Suppressor macrophage treated with lipopolysaccharide for 4 hours (primary cell): ENCODE data around the gene RND3.

Source experiments
- DNase-seq: peaks from one replicate; pipeline ENCODE4 v3.0.0-alpha.2; 2020

The RND3 gene, protein sequence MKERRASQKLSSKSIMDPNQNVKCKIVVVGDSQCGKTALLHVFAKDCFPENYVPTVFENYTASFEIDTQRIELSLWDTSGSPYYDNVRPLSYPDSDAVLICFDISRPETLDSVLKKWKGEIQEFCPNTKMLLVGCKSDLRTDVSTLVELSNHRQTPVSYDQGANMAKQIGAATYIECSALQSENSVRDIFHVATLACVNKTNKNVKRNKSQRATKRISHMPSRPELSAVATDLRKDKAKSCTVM

DNA sequence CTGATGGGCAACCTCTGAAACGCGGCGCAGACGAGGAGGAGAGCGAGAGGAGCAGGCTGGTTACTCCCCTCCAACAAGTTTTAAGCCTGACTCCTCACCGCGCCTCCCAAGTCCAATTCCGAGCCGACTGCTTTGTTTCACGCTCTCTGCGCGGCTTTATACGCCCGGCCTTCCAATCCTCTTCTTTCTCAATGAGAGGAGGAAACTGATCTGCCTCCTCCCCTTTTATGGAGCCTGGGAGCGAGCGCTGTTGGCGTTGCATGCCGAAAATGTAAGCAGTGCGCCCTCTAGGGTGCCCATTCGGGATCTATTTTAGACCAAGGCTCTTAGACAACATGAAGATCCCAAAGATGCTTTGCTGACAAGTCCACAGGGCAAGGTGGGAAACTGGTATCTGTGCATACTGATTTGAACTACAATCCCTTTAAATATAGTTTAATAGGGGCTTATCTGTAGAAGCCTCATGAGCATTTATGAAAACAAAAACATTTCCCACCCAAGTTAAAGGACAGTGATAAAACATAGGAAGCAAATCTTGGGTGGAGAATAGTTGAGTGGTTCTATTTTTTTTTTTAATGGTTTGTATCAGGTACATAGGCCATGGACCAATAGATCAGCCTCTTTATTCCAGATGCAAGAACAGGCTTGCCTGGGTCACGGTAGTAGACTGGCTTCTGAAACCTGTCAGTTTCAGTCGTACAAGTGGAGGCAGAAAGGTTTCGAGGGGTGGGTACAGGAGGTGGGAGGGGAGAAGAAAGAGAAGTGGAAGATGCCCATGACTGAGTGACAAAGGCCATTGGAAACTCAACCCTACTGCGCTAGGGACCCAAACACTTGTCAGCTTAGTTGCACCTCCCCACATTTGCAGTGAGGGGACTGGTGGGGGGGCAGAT is at the start of gene RND3:
Gene RND3, minus strand, starts transcription at position 131 of the 893 bp plus-strand sequence. CDS start 250 bp downstream, outside the sequence.
- DNase-seq: peak; percentile 94

DNA sequence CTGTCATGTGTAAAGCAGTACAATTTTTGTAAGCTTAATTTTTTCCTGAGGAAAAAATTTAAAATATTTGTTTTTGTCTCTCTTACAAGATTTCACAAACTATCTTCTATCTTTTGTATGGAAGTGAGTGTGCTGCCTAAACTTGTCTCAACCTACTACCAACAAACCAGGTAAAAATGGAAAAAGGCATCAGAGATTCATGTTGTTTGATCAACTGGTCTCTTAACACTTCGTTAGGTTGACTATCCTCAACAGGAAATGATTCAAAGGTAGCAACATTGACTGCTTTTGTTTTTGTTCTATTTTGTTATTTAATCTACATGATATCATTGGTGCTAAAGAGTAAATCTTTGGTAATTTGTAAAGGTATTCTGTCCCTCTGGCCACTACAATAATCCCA is 47.7 kb upstream of the RND3 start:
- no peak for DNase-seq

DNA sequence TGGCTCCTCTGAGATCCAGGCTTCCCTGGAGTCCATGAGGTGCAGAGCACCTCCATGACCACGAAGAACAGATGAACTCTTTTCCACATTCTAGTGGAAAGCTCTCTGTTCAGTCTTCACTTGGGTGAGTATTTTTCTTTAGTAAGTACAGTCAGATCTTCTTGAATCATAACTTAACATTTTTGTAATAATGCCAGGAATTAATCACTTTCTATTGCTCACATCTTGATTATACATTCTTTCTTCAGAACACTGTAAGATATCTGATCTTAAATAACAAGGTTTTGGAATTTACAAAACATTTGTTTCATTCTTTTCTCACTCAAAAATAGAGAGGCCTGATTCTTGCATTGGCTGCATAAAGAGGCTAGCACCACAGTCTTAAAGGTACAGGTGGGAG is 45.4 kb upstream of the RND3 start:
- DNase-seq: no peak

DNA sequence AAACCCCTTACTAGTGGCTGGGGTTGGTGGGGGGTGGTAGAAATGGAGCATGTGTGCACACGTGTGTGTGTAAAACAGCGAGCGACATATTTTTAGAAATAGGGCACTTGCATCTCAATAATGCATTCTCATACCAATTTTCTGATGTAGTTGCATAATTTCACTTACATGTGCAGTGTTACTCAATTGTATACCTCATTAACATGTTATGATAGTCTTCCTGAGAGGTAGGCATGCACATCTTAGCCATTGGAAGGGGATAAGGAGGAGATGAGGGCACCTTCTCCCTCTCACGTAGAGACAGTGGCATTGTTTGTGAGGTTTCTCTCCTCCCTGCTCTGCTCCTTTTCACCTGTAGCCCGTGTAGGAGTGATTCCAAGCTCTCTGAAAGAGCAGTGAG is 44.6 kb upstream of the RND3 start:
- no peak for DNase-seq

DNA sequence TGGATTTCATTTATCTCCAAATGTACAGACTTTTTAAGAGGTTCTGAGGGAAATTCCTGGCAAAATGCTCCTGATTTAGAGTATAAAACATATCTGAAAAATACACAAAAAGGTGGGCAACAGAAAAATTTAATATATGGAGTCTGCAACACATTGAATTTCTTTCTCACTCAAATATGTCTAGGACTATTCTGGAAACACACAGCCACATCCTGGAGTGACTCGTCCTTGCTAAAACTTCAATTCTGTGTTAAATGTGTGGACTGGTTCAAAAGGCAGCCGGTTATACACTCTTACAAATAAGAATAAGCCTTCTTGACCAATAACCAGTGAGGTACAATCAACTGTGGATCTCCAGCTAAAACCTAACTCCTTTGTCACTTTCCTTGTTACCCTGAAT is 44.1 kb upstream of the RND3 start:
- no peak for DNase-seq

DNA sequence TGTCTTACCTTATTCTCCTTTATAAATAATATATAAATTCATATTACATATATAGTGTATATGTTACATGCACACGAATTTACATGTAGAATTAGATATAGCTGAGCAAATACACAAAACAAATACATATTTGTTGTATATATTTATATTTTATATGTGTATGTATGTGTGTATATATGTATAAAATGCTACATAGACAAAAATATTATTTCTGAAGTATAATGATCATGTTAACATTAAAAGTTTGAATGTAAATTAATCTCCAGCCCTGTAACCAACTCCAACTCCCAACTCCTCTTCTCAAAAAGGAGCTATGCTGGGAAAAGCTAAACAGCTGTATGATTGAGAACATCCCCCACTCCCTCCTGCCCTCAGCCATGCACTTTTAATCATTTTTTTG is 42.7 kb upstream of the RND3 start:
- DNase-seq: no peak

DNA sequence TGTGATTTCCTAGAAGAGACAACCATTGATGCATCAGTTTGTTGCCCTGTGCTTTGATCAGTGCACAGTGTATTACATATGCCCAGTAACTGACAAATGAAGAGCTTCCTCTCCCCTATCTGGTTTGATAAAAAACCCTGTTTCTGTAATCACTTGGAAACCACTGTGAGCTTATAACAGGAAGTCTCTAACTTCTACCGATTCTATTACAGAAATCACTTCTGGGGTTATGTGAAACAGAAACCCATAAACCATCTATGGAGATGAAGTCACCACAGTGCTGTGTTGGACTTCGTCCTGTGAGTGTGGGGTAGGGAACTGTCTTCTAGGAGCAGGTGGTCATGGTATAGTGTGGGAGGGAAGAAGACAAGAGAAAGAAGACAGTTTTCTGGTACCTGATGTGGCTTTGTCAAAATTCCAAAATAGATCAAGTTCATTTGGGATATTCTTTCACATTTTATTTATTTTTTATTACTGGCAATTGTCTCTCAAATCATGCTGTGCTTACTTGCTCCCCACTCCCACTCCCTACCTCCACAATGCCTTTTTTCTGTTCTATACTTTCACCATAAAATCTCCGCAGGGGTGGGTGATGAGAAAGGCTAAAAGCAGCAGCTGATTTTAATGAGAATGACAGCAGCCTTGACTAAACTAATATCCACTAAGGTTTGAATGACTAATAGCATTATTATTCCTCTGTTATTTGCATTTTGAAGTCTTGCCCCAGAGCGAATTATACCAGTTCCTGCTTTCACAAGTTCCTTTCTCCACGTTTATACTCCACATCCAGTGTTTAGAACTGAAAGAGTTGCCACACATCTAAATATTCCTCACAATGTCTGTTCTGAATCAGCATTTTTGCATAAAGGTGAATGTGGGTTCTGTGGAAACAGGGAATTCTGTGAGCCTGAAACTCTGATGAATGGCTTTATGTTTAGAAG is 41.7 kb upstream of the RND3 start:
- DNase-seq: peak; percentile 36

DNA sequence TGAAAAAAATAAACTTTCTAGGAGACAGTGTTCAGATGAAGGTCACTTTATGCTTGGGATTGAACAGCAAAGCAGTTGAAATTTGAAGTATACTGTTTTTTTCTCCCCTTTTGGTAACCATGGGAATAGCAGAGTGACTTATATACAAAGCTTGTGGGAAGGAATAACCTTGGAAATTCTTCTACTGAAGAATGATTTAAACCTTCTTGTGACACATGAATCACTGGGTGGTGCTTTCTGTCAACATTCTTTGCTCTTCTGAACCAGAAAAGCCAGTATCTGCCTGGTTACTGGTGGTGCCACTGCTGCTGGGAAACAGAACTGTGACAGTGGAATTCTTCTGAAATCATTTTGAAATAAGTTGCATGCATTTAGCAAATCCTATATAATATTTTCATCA is 39.4 kb upstream of the RND3 start:
- peak; percentile 44 for DNase-seq

DNA sequence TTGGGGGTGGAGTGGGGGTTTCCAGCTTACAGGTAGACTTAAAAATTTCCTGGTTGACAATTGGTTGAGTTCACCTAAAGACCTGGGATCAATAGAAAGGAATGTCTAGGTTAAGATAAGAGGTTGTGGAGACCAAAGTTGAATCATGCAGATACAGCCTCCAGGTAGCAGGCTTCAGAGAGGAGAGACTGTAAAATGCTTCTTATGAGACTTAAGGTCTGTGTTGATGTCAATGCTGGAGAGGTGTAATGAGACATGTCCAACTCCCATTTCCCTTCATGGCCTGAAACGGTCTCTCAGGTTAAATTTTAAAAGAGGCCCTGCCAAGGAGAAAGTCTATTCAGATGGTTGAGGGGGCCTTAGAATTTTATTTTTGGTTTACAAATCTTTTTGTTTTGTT is 38.5 kb upstream of the RND3 start:
- DNase-seq: no peak

DNA sequence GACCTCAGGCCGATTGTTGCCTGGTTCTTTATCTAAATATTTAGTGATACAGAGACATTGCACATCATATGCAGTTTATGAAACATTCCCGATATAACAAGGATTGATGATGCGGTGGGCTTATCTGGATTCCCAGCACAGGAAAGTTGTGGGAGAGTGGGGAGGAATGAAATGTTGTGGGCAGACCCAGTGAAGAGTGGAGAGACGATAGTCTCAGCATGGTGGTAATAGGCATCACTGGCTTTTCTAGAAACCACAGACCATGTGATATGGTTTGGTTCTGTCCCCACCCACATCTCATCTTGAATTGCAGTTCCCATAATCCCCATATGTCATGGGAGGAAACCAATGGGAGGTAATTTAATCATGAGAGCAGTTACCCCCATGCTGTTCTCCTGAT is 34.8 kb upstream of the RND3 start:
- no peak for DNase-seq

DNA sequence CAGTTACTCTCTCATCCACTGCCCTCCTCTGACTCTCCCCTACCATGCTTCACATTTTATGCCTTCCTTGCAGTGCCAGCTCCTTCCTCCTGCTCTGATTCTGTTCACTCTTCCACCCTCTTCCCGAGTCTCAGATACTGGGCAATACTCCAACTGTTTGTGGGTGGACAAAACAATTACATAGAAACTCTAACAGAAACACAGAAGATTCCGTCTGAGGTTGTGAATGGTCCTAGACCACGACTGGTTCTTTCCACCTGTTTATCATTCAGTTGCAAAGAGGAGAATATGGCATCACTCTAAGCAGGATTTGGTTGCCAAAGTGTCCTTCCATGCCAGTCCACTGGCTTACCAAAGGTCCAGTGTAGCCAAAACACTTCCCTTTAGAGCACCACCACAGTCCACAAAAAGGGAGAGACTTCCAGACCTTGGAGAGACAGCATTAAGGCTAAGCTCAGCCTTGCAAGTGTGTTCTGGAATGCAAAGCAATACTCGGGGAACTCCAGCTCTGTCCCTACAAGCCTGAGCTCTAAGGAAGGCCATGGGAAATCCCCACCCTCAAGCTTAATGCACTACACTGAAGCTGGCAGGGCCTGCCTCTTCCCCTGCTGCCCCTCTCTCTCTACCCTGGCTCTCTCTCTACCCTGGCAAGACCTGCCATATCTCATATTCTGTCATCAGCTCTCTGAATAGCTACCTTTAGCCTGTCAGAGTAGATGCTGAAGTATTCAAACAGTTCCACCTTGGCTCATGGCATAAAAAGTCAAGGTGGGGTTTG is 33.6 kb upstream of the RND3 start:
- DNase-seq: no peak

DNA sequence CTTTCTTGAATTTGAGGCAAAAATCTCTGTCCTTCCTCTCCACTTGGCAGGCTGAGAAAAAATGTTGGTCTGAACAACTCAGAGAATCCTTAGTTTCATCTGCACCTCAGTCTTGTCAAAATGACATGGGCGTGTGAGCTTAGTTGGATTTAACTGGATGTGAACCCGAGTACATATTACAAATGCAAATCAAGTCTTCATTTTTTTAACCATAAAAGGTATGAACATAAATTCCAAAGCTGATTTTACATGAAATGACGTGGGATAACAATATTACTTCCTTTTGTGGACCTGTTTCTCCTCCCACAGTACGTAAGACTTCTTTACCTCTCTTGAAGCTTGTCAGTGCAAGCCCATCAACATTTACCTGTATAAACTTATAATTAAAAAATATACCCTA is 32.6 kb upstream of the RND3 start:
- no peak for DNase-seq

DNA sequence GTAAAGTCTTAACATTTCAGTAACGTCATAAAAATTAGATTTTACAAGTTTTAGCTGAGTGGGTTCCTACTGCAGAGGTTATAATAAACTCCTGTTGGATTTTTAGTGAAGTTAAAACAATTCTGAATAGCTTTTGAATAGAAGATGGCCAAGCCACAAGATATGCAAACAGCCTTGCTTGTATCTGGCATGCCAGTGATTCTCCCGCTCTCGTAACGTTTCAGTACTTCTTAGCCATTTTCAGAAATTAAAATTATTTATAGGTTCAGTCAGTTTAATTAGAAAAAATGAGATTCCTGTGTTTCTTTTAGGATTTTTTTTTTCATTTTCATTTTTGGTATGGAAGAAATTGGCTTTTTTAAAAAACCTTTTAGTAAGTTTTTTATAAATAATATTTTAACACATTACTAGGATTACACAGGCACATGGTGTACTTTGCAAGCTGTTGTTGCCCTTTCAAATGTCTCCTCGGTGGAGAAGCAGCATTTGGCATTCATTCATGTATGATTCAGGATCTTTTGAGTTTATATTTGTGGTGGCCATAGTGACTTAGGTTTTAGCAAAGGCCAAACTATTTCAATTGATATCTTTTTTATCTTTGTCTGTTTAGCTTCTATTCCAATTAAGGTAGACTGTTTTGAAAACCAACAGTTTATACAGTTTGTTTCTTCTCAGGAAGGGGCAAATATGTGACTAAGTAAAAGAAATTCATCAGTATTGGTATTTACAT is 30.6 kb upstream of the RND3 start:
- no peak for DNase-seq

DNA sequence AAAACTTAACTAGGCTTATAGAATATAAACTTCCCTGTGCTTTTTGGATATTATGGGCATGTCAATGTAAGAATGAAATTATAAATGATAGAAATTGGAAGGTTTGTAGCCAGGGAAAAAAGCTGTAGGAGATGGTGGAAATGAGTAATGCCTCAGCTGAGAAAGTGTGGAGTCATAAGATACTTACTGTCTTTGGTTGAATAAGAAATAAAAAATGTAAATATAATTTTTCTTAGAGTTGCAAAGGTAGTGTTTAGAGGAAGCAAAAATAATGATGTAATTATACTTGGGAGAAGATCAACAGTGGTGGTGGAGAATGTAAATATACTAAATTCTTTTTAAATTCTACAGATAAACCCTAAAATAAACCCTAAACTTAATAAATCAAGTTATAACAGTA is 26.2 kb upstream of the RND3 start:
- no peak for DNase-seq

DNA sequence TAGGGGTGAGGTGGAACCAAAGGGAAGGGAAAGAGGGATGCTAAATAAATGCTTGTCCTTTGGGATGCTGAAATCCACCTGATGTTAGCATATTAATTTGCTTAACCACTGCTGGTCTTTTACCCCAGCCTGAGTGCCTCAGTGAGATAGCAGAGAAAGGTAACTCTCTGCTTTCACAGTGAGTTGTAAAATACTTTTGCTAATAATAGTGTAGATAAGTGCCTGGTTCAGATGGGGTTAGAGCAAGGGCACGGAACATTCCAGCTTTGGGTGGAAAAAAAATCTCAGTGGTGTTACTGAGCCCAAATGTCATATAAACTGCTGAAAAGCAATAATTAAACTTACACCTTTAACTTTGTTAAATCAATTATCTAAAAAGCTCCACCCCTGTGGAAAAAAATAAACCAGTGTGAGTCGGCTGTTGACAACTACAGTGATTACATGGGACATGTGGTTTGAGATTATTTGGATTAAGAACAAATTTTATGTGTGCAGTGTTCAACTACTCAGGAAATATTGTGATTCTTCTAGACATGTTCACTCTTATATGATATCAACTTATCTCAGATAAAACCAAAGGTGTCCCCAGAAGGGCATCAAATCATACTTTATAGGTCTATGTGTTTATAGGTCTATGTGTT is 21.1 kb upstream of the RND3 start:
- no peak for DNase-seq

DNA sequence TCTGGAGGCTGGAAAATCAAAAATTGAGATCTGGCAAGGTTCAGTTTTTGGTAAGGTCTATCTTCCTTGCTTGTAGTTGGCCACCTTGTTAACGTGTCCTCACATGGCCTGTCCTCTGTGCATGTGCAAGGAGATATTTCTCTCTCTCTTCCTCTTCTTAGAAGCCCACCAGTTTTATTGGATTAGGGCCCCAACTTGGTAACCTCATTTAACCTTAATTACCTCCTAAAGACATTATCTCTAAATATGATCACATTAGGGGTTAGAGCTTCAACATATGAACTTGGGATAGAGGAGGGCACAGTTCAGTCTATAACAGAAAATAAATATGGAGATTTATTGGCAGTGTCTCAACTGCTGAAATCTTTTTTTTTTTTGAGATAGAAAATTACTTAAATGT is 19.6 kb upstream of the RND3 start:
- no peak for DNase-seq

DNA sequence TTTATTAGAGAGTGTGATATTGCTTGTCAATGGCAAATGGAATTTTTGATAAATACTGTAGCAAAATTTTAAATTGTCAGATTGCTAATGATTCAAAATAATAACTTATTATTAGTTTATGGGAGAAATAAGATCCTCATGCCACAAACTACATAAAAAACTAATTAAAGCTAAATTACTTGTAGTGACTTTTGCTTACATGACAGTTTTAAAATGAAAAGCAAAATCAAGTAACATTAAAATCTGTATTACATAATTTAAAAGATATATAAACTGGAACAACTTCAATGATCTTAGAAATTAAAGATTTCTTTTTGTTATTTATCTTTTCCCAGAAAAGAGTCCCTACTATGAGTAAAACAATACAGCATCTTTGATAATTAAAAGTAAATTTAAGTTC is 17.7 kb upstream of the RND3 start:
- no peak for DNase-seq

DNA sequence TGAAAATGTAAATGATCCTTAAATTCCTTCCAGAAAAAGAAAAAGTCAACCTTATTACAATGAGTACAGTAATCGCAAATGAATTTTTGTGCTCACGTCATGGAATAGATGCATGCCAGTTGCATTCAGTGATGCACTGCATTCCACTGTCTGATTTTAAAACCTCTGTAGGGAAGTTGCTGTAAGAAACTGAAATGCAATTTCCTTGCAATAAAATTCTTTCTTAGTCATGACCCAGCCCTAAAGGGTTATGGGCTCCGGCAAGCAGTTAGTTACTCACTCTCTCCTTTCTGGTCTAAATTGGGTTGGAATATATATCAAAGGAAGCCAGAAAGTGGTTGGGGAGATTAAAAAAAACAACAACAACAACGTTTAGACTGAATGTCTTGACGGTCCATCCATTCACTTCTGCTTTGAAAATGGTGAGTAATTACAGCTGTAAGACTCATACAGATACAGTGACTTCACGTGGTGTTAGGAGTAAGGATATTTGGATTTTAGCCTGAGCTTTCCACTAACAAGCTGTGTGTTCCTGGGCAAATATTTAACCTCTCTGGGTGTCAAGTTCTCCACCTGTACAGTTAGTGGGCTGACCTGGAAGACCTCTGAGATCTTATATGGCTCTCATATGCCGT is 8.6 kb upstream of the RND3 start:
- no peak for DNase-seq

DNA sequence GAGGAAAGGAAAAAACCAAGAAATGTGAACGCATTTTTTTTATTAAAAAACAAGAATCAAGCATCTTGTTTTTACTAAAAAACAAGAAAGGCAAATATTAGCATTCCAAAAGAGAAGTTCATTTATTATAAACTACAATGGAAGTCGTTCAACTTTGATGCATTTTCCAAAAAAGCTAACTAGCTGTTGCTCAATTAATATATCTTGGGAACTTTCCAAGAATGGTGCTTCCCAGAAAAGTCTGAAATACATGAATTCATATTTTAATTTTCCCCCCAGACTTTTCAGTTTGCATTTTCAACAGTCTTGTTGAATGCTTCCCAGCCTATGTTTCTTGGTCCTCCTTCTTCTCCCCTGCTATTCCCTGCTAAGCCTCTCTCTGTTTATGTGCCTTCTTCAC is 7.5 kb upstream of the RND3 start:
- DNase-seq: no peak

DNA sequence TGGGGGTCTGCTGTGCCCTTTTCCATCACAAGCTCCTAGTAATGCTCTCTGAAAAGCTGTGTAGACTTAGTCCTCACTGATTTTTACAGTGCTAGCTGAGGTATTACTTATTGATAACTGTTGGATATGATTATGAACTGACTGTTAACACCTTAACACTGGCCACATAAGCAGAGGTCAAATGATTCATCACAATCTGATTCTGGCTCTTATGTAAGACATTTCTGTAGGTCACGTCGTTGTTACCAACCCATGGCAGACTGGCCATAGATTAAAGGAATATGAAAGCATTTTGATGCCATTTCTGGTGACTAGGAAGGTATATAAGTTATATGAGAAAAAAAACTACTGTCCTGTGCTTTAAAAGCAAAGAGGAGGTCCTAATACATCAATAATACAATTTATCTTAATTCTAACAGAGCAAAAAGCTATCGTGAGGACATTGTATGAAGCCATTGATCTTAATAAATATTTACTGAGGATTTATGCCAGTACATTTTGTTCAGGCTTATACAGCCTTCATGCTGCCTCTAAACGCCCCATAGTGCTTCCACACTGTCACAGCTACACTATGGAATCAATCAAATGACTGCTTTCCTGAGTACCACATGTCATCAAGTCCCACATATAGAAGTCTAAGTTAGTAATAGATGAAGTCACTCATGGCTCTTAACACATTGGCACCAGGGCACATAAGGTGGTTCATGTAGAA is 6.9 kb upstream of the RND3 start:
- DNase-seq: no peak
